IPS-20b (cell line): ENCODE results near the gene PUSL1.

Source experiments
- H3K27ac ChIP-seq: one replicate; pipeline ENCODE4 v1.5.1; 2013; ENCODE audit warnings: low read length
- H3K27me3 ChIP-seq: 2 replicates; pipeline ENCODE4 v1.6.1; 2013; ENCODE audit warnings: mild to moderate bottlenecking, low read length, inconsistent platforms; ENCODE audit not compliant: insufficient read depth
- H3K36me3 ChIP-seq: 2 replicates; pipeline ENCODE4 v1.6.1; 2013; ENCODE audit warnings: low read depth, mild to moderate bottlenecking, inconsistent platforms, low read length, moderate library complexity; ENCODE audit not compliant: insufficient read depth
- H3K4me1 ChIP-seq: 2 replicates; pipeline ENCODE4 v1.6.1; 2013; ENCODE audit warnings: mild to moderate bottlenecking, control low read depth, inconsistent platforms, low read length, moderate library complexity; ENCODE audit not compliant: insufficient read depth
- H3K4me3 ChIP-seq: 2 replicates; pipeline ENCODE4 v1.5.1; 2013; ENCODE audit warnings: mild to moderate bottlenecking, low read length, inconsistent platforms
- H3K9ac ChIP-seq: 2 replicates; pipeline ENCODE4 v1.6.1; 2013; ENCODE audit warnings: low read depth, mild to moderate bottlenecking, inconsistent platforms, low read length, moderate library complexity
- H3K9me3 ChIP-seq: 2 replicates; pipeline ENCODE4 v1.6.1; 2013; ENCODE audit warnings: mild to moderate bottlenecking, low read depth, low read length, inconsistent platforms; ENCODE audit not compliant: insufficient read depth

PUSL1 gene

DNA sequence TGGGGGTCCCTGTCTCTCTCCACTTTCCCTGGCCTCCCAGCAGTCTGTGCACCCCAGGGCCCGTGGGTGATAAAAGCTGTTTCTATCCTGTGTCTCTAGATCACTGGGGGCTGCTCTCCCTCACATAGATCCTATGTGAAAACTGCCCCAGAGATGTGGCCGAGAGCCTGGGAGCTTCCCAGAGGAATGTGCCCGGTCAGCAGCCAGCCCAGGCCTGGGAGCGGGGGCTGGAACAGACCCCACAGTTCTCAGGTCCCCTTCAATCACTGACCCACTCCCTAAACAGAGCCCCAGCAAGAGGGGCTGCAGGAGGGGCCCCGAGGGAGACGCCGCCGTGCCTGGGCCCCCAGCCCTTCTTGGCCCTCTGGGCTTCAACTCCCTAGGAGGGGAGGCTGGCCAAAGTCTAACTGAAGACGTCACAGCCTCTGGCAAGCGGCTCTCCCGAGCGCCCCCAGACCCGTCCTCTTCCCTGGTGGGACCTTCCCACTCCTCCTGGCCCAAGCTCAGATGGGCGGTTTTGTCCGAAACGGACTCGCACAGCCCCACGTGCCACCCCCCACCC is 49.6 kb downstream of the PUSL1 start:
- no peaks in the 10 kb centered on the region for H3K36me3 ChIP-seq
- peak overlapping the region; percentile 67; the same call in 1 of the 2 replicates for H3K9ac ChIP-seq
- H3K4me1 ChIP-seq: peaks cover 17% of the 10 kb centered on the region
- H3K27me3 ChIP-seq: peaks cover 20% of the 10 kb centered on the region
- no peaks in the 10 kb centered on the region for H3K9me3 ChIP-seq
- H3K27ac ChIP-seq: no peak overlapping the region
- H3K4me3 ChIP-seq: peak overlapping the region; percentile 54; the same call in 1 of the 2 replicates

DNA sequence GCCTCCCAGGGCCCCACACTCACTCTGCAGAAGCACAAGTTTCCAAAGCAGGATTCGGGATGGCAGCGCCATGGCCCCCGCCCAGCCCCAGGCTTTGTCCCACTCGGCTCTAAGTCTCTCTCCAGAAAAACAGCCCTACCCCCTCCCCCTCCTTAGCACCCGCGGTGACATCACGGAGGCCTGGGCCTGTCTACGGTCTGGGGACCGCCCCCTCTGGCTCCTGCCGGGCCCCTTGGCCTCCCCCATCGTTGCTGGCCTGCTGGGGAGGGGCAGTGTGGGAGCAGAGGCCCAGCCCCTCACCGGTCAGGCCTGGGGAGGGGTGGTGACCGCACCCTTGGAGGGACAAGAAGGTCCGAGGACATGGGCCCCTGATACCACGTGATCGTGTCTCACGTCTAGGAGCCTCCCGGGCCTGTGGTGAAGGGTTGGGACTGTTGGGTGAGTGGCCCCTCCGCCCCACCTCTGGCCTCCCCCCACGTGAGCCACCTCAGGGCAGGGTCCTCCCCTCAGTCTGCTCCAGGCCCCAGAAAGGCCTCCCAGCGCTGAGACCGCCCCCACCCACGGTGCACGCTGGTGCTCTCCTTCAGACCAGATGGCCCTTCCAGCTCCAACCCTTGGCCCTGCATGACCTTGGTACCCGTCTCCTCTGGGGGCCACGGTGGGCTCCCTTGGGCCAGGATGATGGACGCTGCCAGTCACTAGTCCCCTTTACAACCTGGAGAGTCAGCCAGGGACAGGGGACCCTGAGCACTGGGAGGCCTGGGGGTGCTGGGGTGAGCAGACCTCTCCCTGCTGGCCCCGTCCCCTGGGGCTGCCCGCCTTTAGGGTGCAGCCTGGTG is 50.3 kb downstream of the PUSL1 start, which contains the start of gene MXRA8:
Gene MXRA8, minus strand, starts transcription at position 123 of the 839 bp plus-strand sequence. Its CDS starts 51 bp downstream, at position 72.
- H3K4me3 ChIP-seq: peak within 1 kb of the TSS; percentile 54; the same call in 1 of the 2 replicates
- H3K36me3 ChIP-seq: no peaks in the 10 kb centered on the region
- peaks cover 16% of the 10 kb centered on the region for H3K4me1 ChIP-seq
- H3K27me3 ChIP-seq: peaks cover 14% of the 10 kb centered on the region
- H3K9me3 ChIP-seq: no peaks in the 10 kb centered on the region
- H3K27ac ChIP-seq: no peak within 1 kb of the TSS
- H3K9ac ChIP-seq: peak within 1 kb of the TSS; percentile 67; the same call in 1 of the 2 replicates

DNA sequence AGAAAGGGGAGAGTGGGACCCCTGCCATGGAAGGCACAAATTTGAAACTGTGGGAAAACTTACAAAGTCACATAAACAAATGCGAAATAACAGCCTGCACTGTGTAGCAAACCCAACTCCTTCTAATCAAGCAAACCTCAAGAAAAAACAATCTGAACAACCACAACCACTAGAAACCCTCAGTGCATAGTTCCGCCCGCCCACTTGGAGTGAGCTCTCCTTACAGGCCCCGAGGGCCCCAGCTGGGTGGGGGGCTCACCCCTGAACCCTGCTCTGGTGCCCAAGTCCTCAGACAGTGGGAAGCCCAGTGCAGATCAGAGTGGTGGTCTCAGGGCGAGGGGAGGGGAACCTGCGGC is 50.9 kb downstream of the PUSL1 start:
- no peak overlapping the region for H3K4me3 ChIP-seq
- H3K36me3 ChIP-seq: no peaks in the 10 kb centered on the region
- H3K9ac ChIP-seq: no peak overlapping the region
- H3K27me3 ChIP-seq: peaks cover 7% of the 10 kb centered on the region
- H3K4me1 ChIP-seq: peaks cover 16% of the 10 kb centered on the region
- H3K27ac ChIP-seq: no peak overlapping the region
- no peaks in the 10 kb centered on the region for H3K9me3 ChIP-seq

DNA sequence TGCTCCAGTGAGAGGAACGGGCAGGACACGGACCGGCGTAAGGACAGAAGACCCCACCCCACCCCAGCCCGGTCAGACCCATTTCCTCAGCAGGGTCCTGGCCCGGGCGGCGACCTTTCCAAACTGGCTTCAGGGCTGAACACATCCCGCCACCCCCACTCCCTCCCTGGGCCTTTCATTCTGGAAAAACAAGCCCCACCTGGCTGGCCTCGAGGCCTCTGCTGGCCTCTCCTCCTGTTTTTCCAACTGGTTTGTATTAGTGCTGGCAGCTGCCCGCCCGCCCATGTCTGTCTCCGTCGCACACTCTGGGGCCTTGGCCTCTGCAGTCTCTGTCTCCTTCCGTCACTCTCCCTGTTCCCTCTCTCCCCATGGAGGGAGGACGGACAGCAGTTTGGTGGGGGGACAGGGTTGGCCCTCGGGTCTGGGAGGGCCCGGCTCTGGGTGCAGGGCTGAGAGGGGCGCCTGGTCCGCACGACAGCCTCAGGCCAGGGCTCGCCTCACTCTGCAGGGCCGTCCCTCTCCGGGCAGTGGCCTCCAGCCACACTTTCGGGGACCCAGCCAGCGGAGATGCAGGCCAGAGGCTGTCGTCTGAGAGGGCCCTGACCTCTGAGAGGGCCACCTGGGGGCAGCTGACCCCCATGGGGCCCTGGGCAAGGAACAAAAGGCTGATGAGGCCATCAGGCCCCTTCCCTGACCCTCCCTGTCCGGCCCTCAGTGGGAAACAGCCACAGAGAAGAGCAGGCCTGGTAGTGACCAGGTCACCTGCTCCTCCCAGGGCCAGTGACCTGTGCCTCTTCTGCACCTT is 51.5 kb downstream of the PUSL1 start:
- no peak overlapping the region for H3K9ac ChIP-seq
- H3K27ac ChIP-seq: no peak overlapping the region
- no peaks in the 10 kb centered on the region for H3K9me3 ChIP-seq
- peaks cover 16% of the 10 kb centered on the region for H3K4me1 ChIP-seq
- no peak overlapping the region for H3K4me3 ChIP-seq
- peaks cover 2% of the 10 kb centered on the region for H3K27me3 ChIP-seq
- no peaks in the 10 kb centered on the region for H3K36me3 ChIP-seq

DNA sequence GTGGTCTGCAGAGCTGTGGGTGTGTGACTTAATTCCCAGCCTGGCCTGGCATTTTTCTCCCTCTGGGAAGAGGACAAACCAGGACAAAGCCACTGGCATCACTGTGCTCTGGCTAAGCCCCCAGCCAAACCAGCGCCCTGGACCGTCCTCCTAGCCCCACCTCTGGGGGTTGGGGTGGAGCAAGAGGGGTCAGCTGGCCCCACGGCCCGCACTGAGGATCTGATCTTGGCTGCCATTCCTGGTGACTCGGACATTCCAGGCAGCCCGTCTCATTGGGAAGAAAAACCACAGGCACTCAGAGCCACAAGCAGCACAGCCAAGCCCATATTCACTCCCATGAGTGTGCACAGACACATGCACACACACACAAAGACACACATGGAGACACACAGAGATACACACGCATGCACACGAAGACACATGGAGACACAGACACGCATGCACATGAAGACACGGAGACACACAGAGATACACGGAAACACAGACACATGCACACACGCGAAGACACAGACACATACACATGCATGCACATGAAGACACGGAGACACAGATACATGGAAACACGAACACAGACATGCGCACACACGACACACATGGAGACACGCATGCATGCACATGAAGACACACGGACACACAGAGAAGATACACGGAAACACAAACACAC is 52.2 kb downstream of the PUSL1 start:
- Histone ChIP-seq H3K9me3 (no peaks in the 10 kb centered on the region), H3K27me3 (no peaks in the 10 kb centered on the region), H3K4me3 (no peak overlapping the region), H3K27ac (no peak overlapping the region), H3K4me1 (peaks cover 16% of the 10 kb centered on the region), H3K36me3 (no peaks in the 10 kb centered on the region), H3K9ac (no peak overlapping the region)
